HEK293 (cell line): ENCODE measurements around the gene ARHGAP10.

Experiments
- BCL11B ChIP-seq: fragments of 450-650 bp; formaldehyde crosslinking; IDR thresholded peaks from 2 replicates; pipeline ENCODE4 v1.5.1; 2016; ENCODE audit warnings: low read depth, missing biosample characterization, missing genetic modification characterization
- BCL6B ChIP-seq: fragments of 450-650 bp; formaldehyde crosslinking; IDR thresholded peaks from 2 replicates; pipeline ENCODE4 v1.5.1; 2017; ENCODE audit warnings: missing biosample characterization, missing genetic modification characterization
- EGR2 ChIP-seq: fragments of 450-650 bp; formaldehyde crosslinking; IDR thresholded peaks from 2 replicates; pipeline ENCODE4 v1.5.1; 2016; ENCODE audit warnings: low read depth, missing biosample characterization, missing genetic modification characterization
- FEZF1 ChIP-seq: fragments of 450-650 bp; formaldehyde crosslinking; IDR thresholded peaks from 2 replicates; pipeline ENCODE4 v1.5.1; 2016; ENCODE audit warnings: missing biosample characterization, missing genetic modification characterization
- GLI2 ChIP-seq: fragments of 450-650 bp; formaldehyde crosslinking; IDR thresholded peaks from 2 replicates; pipeline ENCODE4; 2017; ENCODE audit warnings: missing biosample characterization, missing genetic modification characterization, low read depth, borderline replicate concordance
- GLI4 ChIP-seq: fragments of 450-650 bp; formaldehyde crosslinking; IDR thresholded peaks from 2 replicates; pipeline ENCODE4 v1.5.1; 2016; ENCODE audit warnings: missing biosample characterization, missing genetic modification characterization
- KLF10 ChIP-seq: fragments of 450-650 bp; IDR thresholded peaks from 2 replicates; pipeline ENCODE4 v1.5.1; 2018; ENCODE audit warnings: missing biosample characterization, mild to moderate bottlenecking, missing genetic modification characterization
- KLF9 ChIP-seq: fragments of 450-650 bp; formaldehyde crosslinking; IDR thresholded peaks from 2 replicates; pipeline ENCODE4 v1.5.1; 2016; ENCODE audit warnings: missing biosample characterization, missing genetic modification characterization, low read depth
- MEIS1 ChIP-seq: sonication (generic); formaldehyde crosslinking; IDR thresholded peaks from 2 replicates; pipeline ENCODE4 v1.8.1; 2022; ENCODE audit warnings: missing genetic modification reagents, mild to moderate bottlenecking, borderline replicate concordance
- OSR2 ChIP-seq: fragments of 450-650 bp; formaldehyde crosslinking; IDR thresholded peaks from 2 replicates; pipeline ENCODE4 v1.5.1; 2016; ENCODE audit warnings: missing biosample characterization, missing genetic modification characterization
- RBAK ChIP-seq: fragments of 450-650 bp; formaldehyde crosslinking; IDR thresholded peaks from 2 replicates; pipeline ENCODE4 v1.5.1; 2016; ENCODE audit warnings: missing biosample characterization, missing genetic modification characterization
- TSHZ1 ChIP-seq: fragments of 450-650 bp; formaldehyde crosslinking; IDR thresholded peaks from 2 replicates; pipeline ENCODE4 v1.5.1; 2016; ENCODE audit warnings: missing biosample characterization, missing genetic modification characterization, borderline replicate concordance
- WT1 ChIP-seq: fragments of 450-650 bp; formaldehyde crosslinking; IDR thresholded peaks from 2 replicates; pipeline ENCODE4 v1.5.1; 2016; ENCODE audit warnings: missing biosample characterization, missing genetic modification characterization
- ZBTB10 ChIP-seq: fragments of 450-650 bp; formaldehyde crosslinking; IDR thresholded peaks from 2 replicates; pipeline ENCODE4 v1.5.1; 2016; ENCODE audit warnings: missing biosample characterization, missing genetic modification characterization
- ZNF10 ChIP-seq: fragments of 450-650 bp; formaldehyde crosslinking; IDR thresholded peaks from 2 replicates; pipeline ENCODE4 v1.5.1; 2017; ENCODE audit warnings: missing biosample characterization, missing genetic modification characterization
- ZNF121 ChIP-seq: fragments of 450-650 bp; formaldehyde crosslinking; IDR thresholded peaks from 2 replicates; pipeline ENCODE4 v1.5.1; 2016; ENCODE audit warnings: missing biosample characterization, missing genetic modification characterization
- ZNF133 ChIP-seq: fragments of 450-650 bp; formaldehyde crosslinking; IDR thresholded peaks from 2 replicates; pipeline ENCODE4 v1.5.1; 2016; ENCODE audit warnings: missing biosample characterization, missing genetic modification characterization
- ZNF175 ChIP-seq: fragments of 450-650 bp; formaldehyde crosslinking; IDR thresholded peaks from 2 replicates; pipeline ENCODE4 v1.5.1; 2016; ENCODE audit warnings: missing biosample characterization, missing genetic modification characterization
- ZNF19 ChIP-seq: fragments of 450-650 bp; formaldehyde crosslinking; IDR thresholded peaks from 2 replicates; pipeline ENCODE4; 2016; ENCODE audit warnings: missing biosample characterization, missing genetic modification characterization, low read depth
- ZNF23 ChIP-seq: fragments of 450-650 bp; formaldehyde crosslinking; IDR thresholded peaks from 2 replicates; pipeline ENCODE4 v1.5.1; 2016; ENCODE audit warnings: missing biosample characterization, missing genetic modification characterization, borderline replicate concordance
- ZNF335 ChIP-seq: fragments of 450-650 bp; formaldehyde crosslinking; conservative IDR thresholded peaks from 2 replicates; pipeline ENCODE4 v1.5.1; 2016; ENCODE audit warnings: missing biosample characterization, missing genetic modification characterization
- ZNF366 ChIP-seq: fragments of 450-650 bp; formaldehyde crosslinking; conservative IDR thresholded peaks from 2 replicates; pipeline ENCODE4 v1.5.1; 2016; ENCODE audit warnings: missing biosample characterization, missing genetic modification characterization
- ZNF513 ChIP-seq: fragments of 450-650 bp; IDR thresholded peaks from 2 replicates; pipeline ENCODE4 v1.5.1; 2018; ENCODE audit warnings: missing biosample characterization, missing genetic modification characterization
- ZNF549 ChIP-seq: fragments of 450-650 bp; IDR thresholded peaks from 2 replicates; pipeline ENCODE4 v1.5.1; 2018; ENCODE audit warnings: missing biosample characterization, missing genetic modification characterization, mild to moderate bottlenecking, inconsistent platforms, moderate library complexity
- ZNF560 ChIP-seq: fragments of 450-650 bp; formaldehyde crosslinking; IDR thresholded peaks from 2 replicates; pipeline ENCODE4 v1.5.1; 2017; ENCODE audit warnings: missing biosample characterization, missing genetic modification characterization, borderline replicate concordance
- ZNF629 ChIP-seq: fragments of 450-650 bp; formaldehyde crosslinking; IDR thresholded peaks from 2 replicates; pipeline ENCODE4 v1.5.1; 2017; ENCODE audit warnings: missing biosample characterization, missing genetic modification characterization
- ZNF645 ChIP-seq: fragments of 450-650 bp; formaldehyde crosslinking; IDR thresholded peaks from 2 replicates; pipeline ENCODE4; 2016; ENCODE audit warnings: missing biosample characterization, missing genetic modification characterization
- ZNF747 ChIP-seq: fragments of 450-650 bp; formaldehyde crosslinking; IDR thresholded peaks from 2 replicates; pipeline ENCODE4 v1.5.1; 2016; ENCODE audit warnings: missing biosample characterization, missing genetic modification characterization
- ZNF776 ChIP-seq: fragments of 450-650 bp; formaldehyde crosslinking; IDR thresholded peaks from 2 replicates; pipeline ENCODE4 v1.5.0; 2017; ENCODE audit warnings: missing biosample characterization, missing genetic modification characterization, borderline replicate concordance
- ZNF785 ChIP-seq: fragments of 450-650 bp; formaldehyde crosslinking; IDR thresholded peaks from 2 replicates; pipeline ENCODE4 v1.5.1; 2016; ENCODE audit warnings: missing biosample characterization, missing genetic modification characterization
- ZNF843 ChIP-seq: fragments of 450-650 bp; formaldehyde crosslinking; IDR thresholded peaks from 2 replicates; pipeline ENCODE4 v1.5.1; 2016; ENCODE audit warnings: missing biosample characterization, missing genetic modification characterization

The ARHGAP10 gene

GRCh38 chr4:148061141-148061481 is 329.2 kb downstream of the ARHGAP10 start (continued):
- TF ChIP-seq ZBTB10 (tag by site-specific recombination) (no peak), KLF9 (tag by site-specific recombination) (no peak), BCL11B (tag by site-specific recombination) (no peak), ZNF335 (tag by site-specific recombination) (no peak), FEZF1 (peak; percentile 45; the same call in 1 of the 2 replicates), ZNF785 (tag by site-specific recombination) (no peak), ZNF23 (no peak), ZNF629 (tag by site-specific recombination) (no peak), EGR2 (peak; percentile 47), ZNF121 (no peak), GLI4 (tag by site-specific recombination) (no peak), WT1 (tag by site-specific recombination) (peak; percentile 89), BCL6B (no peak), ZNF776 (tag by site-specific recombination) (no peak), KLF10 (tag by site-specific recombination) (peak; percentile 93; the same call in 1 of the 2 replicates), ZNF843 (tag by site-specific recombination) (peak; percentile 30; the same call in 1 of the 2 replicates), ZNF10 (tag by site-specific recombination) (0 out of 2 replicates have a peak, but pooled peaks have one; percentile 20), ZNF549 (tag by site-specific recombination) (no peak), ZNF366 (tag by site-specific recombination) (no peak; the same call in 1 of the 2 replicates), RBAK (no peak), ZNF133 (no peak), ZNF175 (tag by site-specific recombination) (no peak), ZNF19 (tag by site-specific recombination) (no peak), GLI2 (tag by site-specific recombination) (no peak), MEIS1 (peak; percentile 34; the same call in 1 of the 2 replicates), ZNF560 (no peak), TSHZ1 (tag by site-specific recombination) (no peak), ZNF513 (tag by site-specific recombination) (no peak; the same call in 1 of the 2 replicates), OSR2 (tag by site-specific recombination) (peak; percentile 14; the same call in 1 of the 2 replicates), ZNF645 (tag by site-specific recombination) (no peak), ZNF747 (no peak)
